Parathyroid adenoma (tissue), 2 donors: ENCODE data around the gene ZNF681.
"Not testable (repeated sequence)": the region's sequence is repeated elsewhere in the genome, so short reads cannot be mapped to it uniquely, and the experiment has no call there.

Experiments
- H2AFZ ChIP-seq: fragments of 300-600 bp; sonication (generic); one replicate; pipeline ENCODE4 v1.7.0; 2017; ENCODE audit warnings: antibody characterized with exemption, mild to moderate bottlenecking
- H3K27ac ChIP-seq: fragments of 300-600 bp; sonication (generic); one replicate; pipeline ENCODE4 v1.7.0; 2017
- H3K27me3 ChIP-seq: fragments of 300-600 bp; sonication (generic); one replicate; pipeline ENCODE4 v1.7.0; 2017; ENCODE audit warnings: low read length; ENCODE audit not compliant: control insufficient read depth, insufficient read depth
- H3K36me3 ChIP-seq: fragments of 300-600 bp; sonication (generic); one replicate; pipeline ENCODE4 v1.7.0; 2017; ENCODE audit warnings: low read length; ENCODE audit not compliant: control insufficient read depth, insufficient read depth
- H3K4me1 ChIP-seq: fragments of 300-600 bp; sonication (generic); one replicate; pipeline ENCODE4 v1.7.0; 2017; ENCODE audit warnings: control low read depth
- H3K4me2 ChIP-seq: fragments of 300-600 bp; sonication (generic); one replicate; pipeline ENCODE4 v1.7.0; 2017; ENCODE audit warnings: low read length
- H3K4me3 ChIP-seq: fragments of 300-600 bp; sonication (generic); one replicate; pipeline ENCODE4 v1.7.0; 2017; ENCODE audit warnings: low read depth, low read length
- H3K79me2 ChIP-seq: fragments of 300-600 bp; sonication (generic); one replicate; pipeline ENCODE4 v1.7.0; 2017; ENCODE audit warnings: control low read depth
- H3K9ac ChIP-seq: fragments of 300-600 bp; sonication (generic); one replicate; pipeline ENCODE4 v1.7.0; 2017; ENCODE audit warnings: mild to moderate bottlenecking
- H3K9me3 ChIP-seq: fragments of 300-600 bp; sonication (generic); one replicate; pipeline ENCODE4 v1.7.0; 2017; ENCODE audit warnings: low read length; ENCODE audit not compliant: control insufficient read depth
- TF ChIP-seq, protein P1 (sequence below): fragments of 300-600 bp; sonication (generic); IDR thresholded peaks from one replicate; pipeline ENCODE4 v1.7.0; 2017; ENCODE audit warnings: antibody characterized with exemption, mild to moderate bottlenecking
- donor health status: primary hyperparathyroidism.

Gene ZNF681

DNA sequence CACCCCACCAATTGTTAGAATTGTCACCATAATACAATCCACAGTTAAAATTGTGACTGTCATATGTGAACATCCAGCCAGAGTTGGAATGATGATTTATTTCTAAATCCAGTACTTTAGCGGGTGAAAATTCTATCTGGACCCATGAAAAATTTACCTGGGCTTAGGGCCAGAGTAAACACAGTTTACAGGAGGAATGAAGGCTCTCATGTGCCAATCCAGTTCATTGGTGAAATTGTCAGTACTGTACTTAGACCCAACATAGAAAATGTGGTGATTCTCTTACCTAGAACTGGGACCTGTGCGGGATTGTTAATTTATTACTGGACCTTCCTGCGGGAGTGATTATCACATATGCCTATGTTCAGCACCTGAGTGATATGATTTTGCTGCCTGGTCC, 27.3 kb upstream of the ZNF681 start:
- TF ChIP-seq, protein P1, sequence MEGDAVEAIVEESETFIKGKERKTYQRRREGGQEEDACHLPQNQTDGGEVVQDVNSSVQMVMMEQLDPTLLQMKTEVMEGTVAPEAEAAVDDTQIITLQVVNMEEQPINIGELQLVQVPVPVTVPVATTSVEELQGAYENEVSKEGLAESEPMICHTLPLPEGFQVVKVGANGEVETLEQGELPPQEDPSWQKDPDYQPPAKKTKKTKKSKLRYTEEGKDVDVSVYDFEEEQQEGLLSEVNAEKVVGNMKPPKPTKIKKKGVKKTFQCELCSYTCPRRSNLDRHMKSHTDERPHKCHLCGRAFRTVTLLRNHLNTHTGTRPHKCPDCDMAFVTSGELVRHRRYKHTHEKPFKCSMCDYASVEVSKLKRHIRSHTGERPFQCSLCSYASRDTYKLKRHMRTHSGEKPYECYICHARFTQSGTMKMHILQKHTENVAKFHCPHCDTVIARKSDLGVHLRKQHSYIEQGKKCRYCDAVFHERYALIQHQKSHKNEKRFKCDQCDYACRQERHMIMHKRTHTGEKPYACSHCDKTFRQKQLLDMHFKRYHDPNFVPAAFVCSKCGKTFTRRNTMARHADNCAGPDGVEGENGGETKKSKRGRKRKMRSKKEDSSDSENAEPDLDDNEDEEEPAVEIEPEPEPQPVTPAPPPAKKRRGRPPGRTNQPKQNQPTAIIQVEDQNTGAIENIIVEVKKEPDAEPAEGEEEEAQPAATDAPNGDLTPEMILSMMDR = no peak
- Histone ChIP-seq H3K36me3 (no peaks in the 10 kb centered on the region), H3K4me1 (no peaks in the 10 kb centered on the region), H3K79me2 (peaks cover 8% of the 10 kb centered on the region), H3K27me3 (no peaks in the 10 kb centered on the region), H3K9ac (no peak overlapping the region), H3K4me3 (no peak overlapping the region), H2AFZ (no peak overlapping the region), H3K27ac (no peak overlapping the region), H3K9me3 (no peaks in the 10 kb centered on the region), H3K4me2 (no peak overlapping the region)

DNA sequence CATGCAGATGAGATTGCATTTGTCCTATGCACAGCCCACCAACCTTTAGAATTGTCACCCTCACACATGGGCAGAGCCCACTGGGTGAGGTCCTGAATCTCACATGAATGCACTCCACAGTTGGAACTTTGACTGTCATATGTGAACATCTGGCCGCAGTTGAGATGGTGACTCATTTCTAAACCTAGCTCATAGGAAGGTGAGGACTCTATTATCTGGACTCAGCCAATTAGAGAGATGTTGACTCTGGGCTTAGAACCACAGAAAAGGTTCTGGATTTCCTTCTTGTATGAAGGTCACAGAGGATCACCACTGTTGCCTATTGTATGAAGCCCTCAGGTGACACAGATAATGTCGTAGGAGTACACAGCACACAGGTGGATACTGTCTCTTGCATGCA, 25.6 kb upstream of the ZNF681 start:
- Histone ChIP-seq H3K36me3 (no peaks in the 10 kb centered on the region), H3K27ac (no peak overlapping the region)

DNA sequence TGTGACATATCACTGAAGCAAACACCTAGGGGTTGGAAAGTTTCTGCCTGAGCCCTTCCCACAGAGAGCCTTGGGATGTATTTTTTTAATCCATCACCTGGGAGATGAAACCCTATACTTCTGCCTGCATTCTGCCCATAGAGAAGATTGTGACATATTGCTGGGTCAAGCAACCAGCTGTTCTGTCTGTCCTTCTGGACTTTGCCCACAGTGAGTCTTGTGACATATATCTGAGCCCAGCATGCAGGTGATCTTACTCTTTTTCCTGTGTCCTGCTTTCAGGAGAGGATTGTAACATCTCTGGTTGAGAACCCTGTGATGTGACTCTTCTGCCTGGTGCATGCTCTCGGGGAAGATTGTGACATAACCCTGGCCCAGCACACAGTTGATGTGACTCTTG, 24.9 kb upstream of the ZNF681 start:
- no peaks in the 10 kb centered on the region for H3K36me3 ChIP-seq

More for the DNA sequence above, 25.6 kb upstream of the ZNF681 start:
- no peaks in the 10 kb centered on the region for H3K4me1 ChIP-seq
- TF ChIP-seq, protein P1 = no peak
- H3K27me3 ChIP-seq = no peaks in the 10 kb centered on the region
- peaks cover 2% of the 10 kb centered on the region for H3K79me2 ChIP-seq
- no peak overlapping the region for H2AFZ ChIP-seq
- H3K4me3 ChIP-seq = no peak overlapping the region
- no peak overlapping the region for H3K9ac ChIP-seq
- H3K9me3 ChIP-seq = no peaks in the 10 kb centered on the region
- H3K4me2 ChIP-seq = no peak overlapping the region

DNA sequence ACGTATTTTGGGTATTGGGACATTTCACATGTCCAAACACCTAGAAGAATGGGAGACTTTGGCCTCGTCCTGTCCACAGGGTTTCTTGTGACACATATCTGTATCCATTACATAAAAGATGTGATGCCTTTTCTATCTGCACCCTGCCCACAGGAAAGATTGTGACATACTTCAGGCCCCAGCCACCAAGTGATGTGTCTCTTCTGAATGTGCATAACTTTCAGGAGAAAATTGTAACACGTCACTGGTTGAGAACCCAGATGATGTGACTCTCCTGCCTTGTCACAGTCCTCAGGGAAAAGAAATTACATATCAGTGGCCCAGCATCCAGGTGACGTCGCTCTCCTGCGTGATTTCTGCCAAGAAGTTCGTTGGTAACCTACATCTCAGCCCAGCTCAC, 21.0 kb upstream of the ZNF681 start:
- Histone ChIP-seq H3K4me2 (no peak overlapping the region), H2AFZ (no peak overlapping the region), H3K79me2 (no peaks in the 10 kb centered on the region), H3K36me3 (no peaks in the 10 kb centered on the region), H3K27me3 (no peaks in the 10 kb centered on the region), H3K4me1 (no peaks in the 10 kb centered on the region), H3K9me3 (no peaks in the 10 kb centered on the region), H3K9ac (no peak overlapping the region), H3K4me3 (no peak overlapping the region), H3K27ac (no peak overlapping the region)
- TF ChIP-seq, protein P1 = no peak

More for the DNA sequence above, 24.9 kb upstream of the ZNF681 start:
- H3K27me3 ChIP-seq = no peaks in the 10 kb centered on the region
- TF ChIP-seq, protein P1 = no peak
- no peak overlapping the region for H3K27ac ChIP-seq
- no peaks in the 10 kb centered on the region for H3K4me1 ChIP-seq
- no peaks in the 10 kb centered on the region for H3K79me2 ChIP-seq
- H2AFZ ChIP-seq = no peak overlapping the region
- H3K4me2 ChIP-seq = no peak overlapping the region
- no peak overlapping the region for H3K4me3 ChIP-seq
- H3K9me3 ChIP-seq = no peaks in the 10 kb centered on the region
- H3K9ac ChIP-seq = no peak overlapping the region

DNA sequence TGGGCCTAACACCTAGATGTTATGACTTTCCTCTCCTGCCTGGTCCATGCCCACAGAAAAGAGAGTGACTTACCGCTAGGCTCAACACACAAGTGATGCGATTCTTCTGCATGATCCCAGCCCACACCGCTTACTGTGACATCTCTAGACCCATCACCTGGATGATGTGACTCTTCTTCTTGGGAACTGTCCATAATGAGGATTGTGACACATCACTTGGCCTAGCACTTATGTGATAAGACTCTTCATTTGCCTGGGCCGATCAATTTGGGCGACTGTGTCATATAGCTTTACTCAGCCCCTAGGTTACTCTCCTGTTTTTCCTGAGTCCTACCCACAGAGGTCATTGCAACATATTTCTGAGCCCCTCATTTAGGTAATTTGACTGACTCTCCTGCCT, 19.9 kb upstream of the ZNF681 start:
- Histone ChIP-seq H3K4me2 (no peak overlapping the region), H3K36me3 (no peaks in the 10 kb centered on the region), H3K27me3 (no peaks in the 10 kb centered on the region), H3K9me3 (no peaks in the 10 kb centered on the region), H3K27ac (no peak overlapping the region), H3K79me2 (no peaks in the 10 kb centered on the region), H3K9ac (no peak overlapping the region), H2AFZ (no peak overlapping the region), H3K4me1 (no peaks in the 10 kb centered on the region), H3K4me3 (no peak overlapping the region)
- TF ChIP-seq, protein P1 = no peak

DNA sequence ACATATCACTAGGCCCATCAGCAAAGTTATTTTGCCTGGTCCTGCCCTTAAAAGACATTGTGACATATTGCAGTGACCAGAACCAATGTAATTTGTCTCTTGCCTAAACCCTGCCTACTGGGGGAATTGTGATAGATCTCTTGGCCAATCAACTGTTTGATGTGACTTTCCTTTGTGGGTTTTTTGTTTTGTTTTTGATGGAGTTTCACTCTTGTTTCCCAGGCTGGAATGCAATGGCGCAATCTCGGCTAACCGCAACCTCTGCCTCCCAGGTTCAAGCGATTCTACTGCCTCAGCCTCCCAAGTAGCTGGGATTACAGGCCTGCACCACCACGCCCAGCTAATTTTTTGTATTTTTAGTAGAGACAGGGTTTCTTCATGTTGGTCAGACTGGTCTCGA, 19.3 kb upstream of the ZNF681 start:
- not testable (repeated sequence) for H3K9me3 ChIP-seq, H3K79me2 ChIP-seq, H3K4me2 ChIP-seq, H3K9ac ChIP-seq, H3K27ac ChIP-seq, H3K27me3 ChIP-seq, H3K36me3 ChIP-seq, H3K4me1 ChIP-seq, H2AFZ ChIP-seq, H3K4me3 ChIP-seq
